Ureter (tissue), 1 donor: Measurements from ENCODE around the gene MTCL3.

Experiments
- DNase-seq: peaks from one replicate; pipeline ENCODE4 v3.0.0-alpha.2; 2020; ENCODE audit warnings: low spot score
- donor health status: DM: yes; HTN: yes; CAD: no.

Gene MTCL3

GRCh38 chr6:127515234-127515793 lies 3.8 kb downstream of the MTCL3 start:
- DNase-seq, result no peak

GRCh38 chr6:127514773-127515227 lies 4.3 kb downstream of the MTCL3 start:
- no peak for DNase-seq

GRCh38 chr6:127514179-127514772 lies 4.9 kb downstream of the MTCL3 start:
- DNase-seq, result no peak

- no peak for DNase-seq
Observed at GRCh38 chr6:127513425-127513824, 5.7 kb downstream of the MTCL3 start.

GRCh38 chr6:127510876-127511275 lies 8.3 kb downstream of the MTCL3 start:
- no peak for DNase-seq

- DNase-seq, result no peak
Observed at GRCh38 chr6:127506894-127507293, 12.2 kb downstream of the MTCL3 start.

GRCh38 chr6:127503022-127503421 lies 16.1 kb downstream of the MTCL3 start:
- DNase-seq, result no peak

GRCh38 chr6:127497410-127497809 lies 21.7 kb downstream of the MTCL3 start:
- no peak for DNase-seq

GRCh38 chr6:127496471-127496870 lies 22.7 kb downstream of the MTCL3 start:
- DNase-seq, result no peak

- no peak for DNase-seq
Observed at GRCh38 chr6:127494240-127494767, 24.8 kb downstream of the MTCL3 start.

GRCh38 chr6:127489248-127489647 lies 29.9 kb downstream of the MTCL3 start:
- DNase-seq, result no peak

- DNase-seq, result no peak
Observed at GRCh38 chr6:127486934-127487333, 32.2 kb downstream of the MTCL3 start.

GRCh38 chr6:127484212-127484863 lies 34.8 kb downstream of the MTCL3 start:
- no peak for DNase-seq

GRCh38 chr6:127483399-127484055 lies 35.6 kb downstream of the MTCL3 start:
- no peak for DNase-seq

- DNase-seq, result no peak
Observed at GRCh38 chr6:127482325-127482724, 36.8 kb downstream of the MTCL3 start.

- no peak for DNase-seq
Observed at GRCh38 chr6:127481628-127482027, 37.5 kb downstream of the MTCL3 start.

GRCh38 chr6:127481111-127481510 lies 38.0 kb downstream of the MTCL3 start:
- no peak for DNase-seq

GRCh38 chr6:127477658-127478057 lies 41.5 kb downstream of the MTCL3 start:
- no peak for DNase-seq

- DNase-seq, result no peak
Observed at GRCh38 chr6:127475823-127476176, 43.3 kb downstream of the MTCL3 start.

GRCh38 chr6:127475135-127475822 lies 43.9 kb downstream of the MTCL3 start:
- DNase-seq, result no peak

GRCh38 chr6:127471379-127472255 lies 47.5 kb downstream of the MTCL3 start:
- DNase-seq, result no peak
